ENCODE measurements around the gene PUM1.

DNA sequence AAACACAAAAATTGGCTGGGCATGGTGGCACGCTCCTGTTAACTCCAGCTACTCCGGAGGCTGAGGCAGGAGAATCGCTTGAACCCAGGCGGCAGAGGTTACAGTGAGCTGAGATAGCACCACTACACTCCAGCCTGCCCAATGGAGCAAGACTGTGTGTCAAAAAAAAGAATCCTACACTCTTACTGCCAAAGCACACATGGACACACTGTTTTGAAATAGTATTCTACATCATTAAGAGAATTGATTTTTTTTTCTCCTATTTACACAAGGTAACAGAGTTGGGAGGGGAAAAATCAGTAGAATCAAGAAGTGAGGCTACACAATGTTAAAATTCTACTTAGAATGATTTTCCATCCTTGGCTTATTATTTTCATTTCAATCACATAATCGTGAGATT, 114.8 kb downstream of the PUM1 start:
- TF ChIP-seq, protein P1, sequence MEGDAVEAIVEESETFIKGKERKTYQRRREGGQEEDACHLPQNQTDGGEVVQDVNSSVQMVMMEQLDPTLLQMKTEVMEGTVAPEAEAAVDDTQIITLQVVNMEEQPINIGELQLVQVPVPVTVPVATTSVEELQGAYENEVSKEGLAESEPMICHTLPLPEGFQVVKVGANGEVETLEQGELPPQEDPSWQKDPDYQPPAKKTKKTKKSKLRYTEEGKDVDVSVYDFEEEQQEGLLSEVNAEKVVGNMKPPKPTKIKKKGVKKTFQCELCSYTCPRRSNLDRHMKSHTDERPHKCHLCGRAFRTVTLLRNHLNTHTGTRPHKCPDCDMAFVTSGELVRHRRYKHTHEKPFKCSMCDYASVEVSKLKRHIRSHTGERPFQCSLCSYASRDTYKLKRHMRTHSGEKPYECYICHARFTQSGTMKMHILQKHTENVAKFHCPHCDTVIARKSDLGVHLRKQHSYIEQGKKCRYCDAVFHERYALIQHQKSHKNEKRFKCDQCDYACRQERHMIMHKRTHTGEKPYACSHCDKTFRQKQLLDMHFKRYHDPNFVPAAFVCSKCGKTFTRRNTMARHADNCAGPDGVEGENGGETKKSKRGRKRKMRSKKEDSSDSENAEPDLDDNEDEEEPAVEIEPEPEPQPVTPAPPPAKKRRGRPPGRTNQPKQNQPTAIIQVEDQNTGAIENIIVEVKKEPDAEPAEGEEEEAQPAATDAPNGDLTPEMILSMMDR (IDR thresholded peaks at IDR 0.05): no peak
- no peak for TF ChIP-seq POLR2A (IDR thresholded peaks at IDR 0.05)

All from adrenal gland (tissue), 5 donors.